ENCODE results near the gene DNMT3L.

DNMT3L gene

DNA sequence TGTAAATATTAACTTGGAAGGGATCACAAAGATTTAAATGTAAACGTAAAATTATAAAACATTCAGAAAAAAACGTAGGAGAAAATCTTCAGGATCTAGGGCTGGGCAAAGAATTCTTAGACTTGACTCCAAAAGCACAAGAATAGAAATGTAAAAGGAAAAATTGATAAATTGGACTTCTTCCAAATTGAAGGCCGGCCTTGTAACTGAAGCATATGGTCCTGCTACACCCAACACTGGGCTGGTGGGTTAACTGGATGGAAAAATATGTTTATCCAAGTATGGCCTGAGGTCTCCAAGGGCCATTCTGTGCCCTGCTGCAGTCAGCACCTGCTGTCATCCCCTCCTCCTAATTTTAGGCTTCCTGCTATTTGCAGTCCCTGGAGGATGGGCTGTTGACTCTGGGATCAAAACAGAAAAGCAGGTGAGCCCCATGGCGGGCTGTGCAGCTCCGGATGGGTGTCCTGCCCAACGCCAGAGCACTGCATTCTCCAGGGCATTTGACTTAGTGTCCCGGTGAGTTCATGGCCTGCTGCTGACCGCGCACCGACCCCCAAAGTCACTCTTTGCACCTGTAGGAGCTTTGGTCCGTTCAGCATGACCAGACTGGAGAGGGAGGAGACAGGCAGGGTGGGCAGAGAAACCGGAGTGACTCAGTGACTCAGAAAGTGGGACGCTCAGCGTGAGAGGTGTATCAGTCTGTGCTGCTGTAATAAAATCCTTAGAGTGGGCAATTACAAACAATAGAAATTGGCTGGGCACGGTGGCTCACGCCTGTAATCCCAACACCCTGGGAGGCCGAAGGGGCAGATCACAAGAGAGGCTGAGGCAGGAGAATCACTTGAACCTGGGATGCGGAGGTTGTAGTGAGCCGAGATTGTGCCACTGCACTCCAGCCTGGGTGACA lies 17.9 kb upstream of the DNMT3L start:
- DNase-seq (ENCODE audit: low read depth in 2 of 2, low spot score in 1 of 2), result no peak

DNA sequence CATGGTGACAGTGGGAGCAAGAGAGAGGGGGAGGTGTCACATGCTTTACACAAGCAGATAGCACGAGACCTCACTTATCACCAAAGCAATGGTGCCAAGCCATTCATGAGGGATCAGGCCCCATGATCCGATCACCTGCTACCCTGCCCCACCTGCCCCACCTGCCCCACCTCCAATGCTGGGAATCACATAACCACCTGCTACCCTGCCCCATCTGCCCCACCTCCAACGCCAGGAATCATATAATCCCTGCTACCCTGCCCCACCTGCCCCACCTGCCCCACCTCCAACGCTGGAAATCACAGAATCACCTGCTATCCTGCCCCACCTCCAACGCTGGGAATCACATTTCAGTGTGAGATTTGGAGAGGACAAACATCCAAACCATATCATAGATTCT lies 13.3 kb upstream of the DNMT3L start:
- no peak for DNase-seq (ENCODE audit: low read depth in 2 of 2, low spot score in 1 of 2)

DNA sequence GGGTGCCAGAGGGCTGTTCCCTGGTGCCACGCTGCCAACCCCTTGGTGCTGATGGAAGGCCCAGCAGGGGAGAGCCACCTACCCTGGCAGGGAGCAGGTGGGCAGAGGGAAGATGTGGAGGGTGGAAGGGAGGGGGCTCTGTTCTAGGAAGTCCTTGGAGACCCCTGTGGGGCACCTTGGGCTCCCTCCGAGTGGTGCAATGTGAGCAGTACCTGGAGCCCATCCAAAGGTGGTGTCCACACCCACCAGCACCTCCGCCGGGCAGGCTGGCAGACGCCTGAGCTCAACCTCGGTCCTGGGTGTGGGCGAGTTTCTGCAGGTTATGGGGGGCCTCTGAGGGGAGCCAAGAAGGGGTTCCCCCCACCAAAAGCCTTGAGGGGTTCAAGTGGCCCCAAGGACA lies 11.3 kb upstream of the DNMT3L start:
- no peak for DNase-seq (ENCODE audit: low read depth in 2 of 2, low spot score in 1 of 2)

DNA sequence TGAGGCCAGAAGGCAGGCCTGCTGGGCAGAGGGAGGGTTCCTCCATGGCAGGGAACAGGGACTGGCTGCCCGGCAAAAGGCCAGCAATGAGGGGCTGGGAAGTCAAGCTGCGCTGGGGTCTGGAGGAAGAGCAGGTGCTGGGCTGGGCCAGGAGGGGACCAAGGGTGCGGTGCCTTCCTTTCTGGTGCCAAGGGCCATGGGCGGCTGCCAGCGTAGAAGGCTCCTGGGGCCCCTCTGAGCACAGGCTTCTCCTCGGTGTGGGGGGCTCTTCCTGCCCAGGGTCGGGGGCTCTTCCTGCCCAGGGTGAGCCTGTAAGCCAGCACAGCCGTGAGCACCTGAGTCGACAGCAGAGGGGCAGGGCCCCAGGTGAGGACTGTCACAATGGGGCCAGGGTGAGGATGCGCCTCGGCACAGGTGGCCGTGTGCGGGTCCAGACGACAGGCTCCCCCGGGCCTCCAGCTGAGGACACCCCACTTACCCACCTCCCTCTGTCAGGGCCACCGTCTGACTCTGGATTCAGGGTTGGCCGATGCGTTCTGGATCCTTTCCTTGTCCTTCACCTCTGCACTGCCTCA lies 10.7 kb upstream of the DNMT3L start:
- DNase-seq (ENCODE audit: low read depth in 2 of 2, low spot score in 1 of 2), result no peak

DNA sequence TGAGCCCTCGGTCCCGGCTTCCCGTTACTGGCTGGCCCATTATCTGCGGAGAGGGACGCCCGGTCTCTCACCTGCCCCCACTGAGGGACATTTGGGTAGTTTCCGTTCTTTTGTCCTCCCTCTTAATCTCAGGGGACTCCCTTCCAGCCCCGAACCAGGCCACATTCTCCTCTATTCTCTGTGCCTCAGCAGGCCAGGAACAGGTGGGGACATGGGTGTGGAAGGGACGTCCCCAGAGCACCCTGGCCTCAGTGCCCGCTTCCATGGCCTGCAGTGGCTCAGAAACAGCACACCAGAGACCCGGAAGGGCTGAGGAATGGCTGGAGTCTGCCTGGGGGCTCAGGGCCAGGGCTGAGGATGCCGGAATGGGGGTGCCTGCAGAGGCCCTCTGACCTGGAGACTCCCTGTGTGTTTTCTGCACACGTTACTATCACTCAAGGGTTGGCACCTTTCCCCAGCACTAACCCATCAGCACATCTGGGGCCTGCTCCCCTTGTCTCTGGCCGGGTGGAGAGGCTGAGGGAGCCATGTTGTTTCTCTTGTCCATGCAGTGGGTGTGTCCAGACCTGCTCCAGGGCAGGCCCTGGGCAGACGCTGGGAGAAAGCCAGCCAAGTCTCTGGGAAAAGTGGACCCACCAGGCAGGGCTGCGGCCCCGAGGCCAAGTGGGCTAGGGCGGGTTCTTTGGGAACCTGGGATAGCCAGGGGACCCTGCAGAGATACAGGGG lies 10.0 kb upstream of the DNMT3L start:
- no peak for DNase-seq (ENCODE audit: low read depth in 2 of 2, low spot score in 1 of 2)

- no peak for DNase-seq (ENCODE audit: low read depth in 2 of 2, low spot score in 1 of 2)
Measured at GRCh38 chr21:44269090-44269489, 7.4 kb upstream of the DNMT3L start.

DNA sequence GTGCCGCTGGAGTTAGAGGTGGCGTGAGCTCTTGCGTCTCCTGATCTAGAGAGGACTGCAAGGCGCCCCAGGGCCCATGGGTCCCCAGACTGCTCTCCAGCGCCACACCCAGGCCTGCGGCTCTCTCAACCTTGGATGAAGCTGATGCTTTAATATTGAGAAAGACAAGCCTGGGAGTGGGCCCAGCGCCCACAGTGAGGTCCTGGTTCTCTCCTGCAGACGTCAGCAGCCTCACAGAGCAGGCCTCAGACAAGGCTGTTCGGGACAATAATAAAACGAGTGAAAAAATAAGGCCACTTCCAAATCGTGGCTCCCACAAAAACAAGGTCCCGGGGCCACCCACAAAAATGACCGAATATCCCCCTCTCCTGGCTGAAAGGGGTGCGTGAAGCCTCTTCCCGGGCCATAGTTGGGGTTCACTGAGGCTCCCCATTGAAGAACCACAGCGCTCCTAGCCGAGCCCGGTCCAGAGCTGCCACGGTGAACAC lies 6.0 kb upstream of the DNMT3L start:
- no peak for DNase-seq (ENCODE audit: low read depth in 2 of 2, low spot score in 1 of 2)

GRCh38 chr21:44265734-44266270 lies 4.1 kb upstream of the DNMT3L start:
- DNase-seq (ENCODE audit: low read depth in 2 of 2, low spot score in 1 of 2), result no peak

DNA sequence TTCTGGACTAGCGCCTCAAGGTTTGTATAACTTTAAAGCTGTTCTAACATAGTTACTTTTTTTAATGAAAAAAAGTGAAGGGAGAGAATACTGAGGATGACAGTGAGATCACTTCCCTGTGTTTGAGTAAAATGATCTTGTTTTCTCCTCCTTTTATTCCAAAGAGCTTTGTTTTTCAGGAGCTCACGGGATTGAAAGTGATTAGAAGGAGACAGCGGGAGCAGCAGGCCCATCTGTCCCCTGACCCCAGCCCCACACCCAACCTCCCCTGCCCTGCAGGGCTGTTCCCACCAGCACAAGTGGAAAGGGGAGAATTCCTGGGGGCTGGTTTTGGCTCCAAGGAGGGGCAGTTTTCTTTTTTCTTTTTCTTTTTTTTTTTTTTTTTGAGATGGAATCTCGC lies 2.1 kb upstream of the DNMT3L start:
- DNase-seq (ENCODE audit: low read depth in 2 of 2, low spot score in 1 of 2), result no peak

GRCh38 chr21:44263221-44263760 lies 1.6 kb upstream of the DNMT3L start:
- DNase-seq (ENCODE audit: low read depth in 2 of 2, low spot score in 1 of 2), result no peak

- no peak for DNase-seq (ENCODE audit: low read depth in 2 of 2, low spot score in 1 of 2)
Measured at GRCh38 chr21:44262338-44263056, 800 bp upstream of the DNMT3L start.

GRCh38 chr21:44260791-44261631 lies 686 bp downstream of the DNMT3L start:
- DNase-seq (ENCODE audit: low read depth in 2 of 2, low spot score in 1 of 2), result no peak

DNA sequence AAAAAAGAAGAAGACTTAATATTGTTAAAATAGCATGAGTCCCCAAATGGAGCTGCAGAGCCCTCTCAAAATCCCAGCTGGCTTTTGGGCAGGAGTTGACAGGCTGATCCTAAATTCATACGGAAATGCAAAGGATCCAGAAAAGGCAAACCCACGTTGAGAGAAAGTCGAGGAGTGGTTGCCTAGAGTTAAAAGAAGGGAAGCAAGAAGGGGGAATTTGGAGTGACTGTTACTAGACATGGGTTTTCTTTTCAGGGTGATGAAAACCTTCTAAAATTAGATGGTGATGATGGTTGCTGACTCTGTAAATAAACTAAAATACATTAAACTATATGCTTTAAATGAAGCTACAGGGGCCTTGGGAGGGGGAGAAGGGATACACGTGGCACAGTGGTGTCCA lies 1.6 kb downstream of the DNMT3L start:
- DNase-seq (ENCODE audit: low read depth in 2 of 2, low spot score in 1 of 2), result no peak

DNA sequence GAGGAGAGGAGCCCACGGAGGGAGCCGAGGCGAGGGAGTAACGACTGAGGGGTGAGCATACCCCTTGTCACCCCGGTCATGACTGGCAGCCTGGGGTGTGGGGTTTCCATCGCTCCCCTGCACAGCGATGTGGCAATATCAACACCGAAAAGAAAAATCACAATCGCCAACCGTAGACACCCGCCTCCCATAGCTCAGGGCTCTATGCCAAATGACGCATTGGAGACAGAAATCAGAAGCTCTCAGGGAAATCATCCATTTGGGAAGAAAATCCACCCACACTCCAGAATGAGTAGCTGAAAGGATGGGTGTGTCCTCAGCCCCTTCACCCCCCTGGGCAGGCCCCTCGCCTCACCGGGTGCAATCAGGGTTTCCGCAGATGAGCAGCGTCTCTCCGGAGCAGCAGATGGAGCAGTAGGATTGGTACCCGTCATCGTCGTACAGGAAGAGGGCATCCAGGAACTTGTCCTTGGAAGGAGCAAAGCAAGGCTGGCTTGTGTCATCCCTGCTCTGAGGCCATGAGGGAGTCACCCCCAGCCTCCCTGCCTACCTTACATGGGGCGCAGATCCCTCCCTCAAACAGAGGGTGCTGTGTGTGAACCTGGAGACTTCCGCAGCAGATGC lies 2.5 kb downstream of the DNMT3L start:
- DNase-seq (ENCODE audit: low read depth in 2 of 2, low spot score in 1 of 2), result no peak

GRCh38 chr21:44258056-44258725 lies 3.5 kb downstream of the DNMT3L start:
- DNase-seq (ENCODE audit: low read depth in 2 of 2, low spot score in 1 of 2), result no peak

DNA sequence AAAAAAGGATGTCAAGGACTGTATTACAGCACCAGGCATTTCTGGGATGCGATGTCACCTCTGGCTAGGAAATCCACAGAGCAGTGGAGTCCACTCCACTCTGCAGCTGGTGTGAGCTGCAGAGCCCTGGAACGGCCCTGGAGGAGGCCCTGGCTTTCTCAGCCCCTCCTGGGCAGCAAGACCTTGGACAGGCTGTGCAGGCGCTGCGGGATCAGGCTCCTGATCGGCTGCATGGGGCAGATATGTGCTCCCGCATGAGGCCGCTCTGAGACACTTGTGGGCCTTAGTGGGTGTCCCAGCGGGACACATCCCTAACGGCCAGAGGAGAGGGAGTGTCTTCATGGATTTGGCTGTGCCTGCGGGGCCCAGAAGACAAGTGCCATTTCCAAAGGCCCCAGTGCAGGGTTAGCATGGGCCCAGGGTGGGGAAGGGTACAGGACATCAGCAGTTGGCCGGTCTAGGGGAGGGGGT lies 6.2 kb downstream of the DNMT3L start:
- DNase-seq (ENCODE audit: low read depth in 2 of 2, low spot score in 1 of 2), result no peak

DNA sequence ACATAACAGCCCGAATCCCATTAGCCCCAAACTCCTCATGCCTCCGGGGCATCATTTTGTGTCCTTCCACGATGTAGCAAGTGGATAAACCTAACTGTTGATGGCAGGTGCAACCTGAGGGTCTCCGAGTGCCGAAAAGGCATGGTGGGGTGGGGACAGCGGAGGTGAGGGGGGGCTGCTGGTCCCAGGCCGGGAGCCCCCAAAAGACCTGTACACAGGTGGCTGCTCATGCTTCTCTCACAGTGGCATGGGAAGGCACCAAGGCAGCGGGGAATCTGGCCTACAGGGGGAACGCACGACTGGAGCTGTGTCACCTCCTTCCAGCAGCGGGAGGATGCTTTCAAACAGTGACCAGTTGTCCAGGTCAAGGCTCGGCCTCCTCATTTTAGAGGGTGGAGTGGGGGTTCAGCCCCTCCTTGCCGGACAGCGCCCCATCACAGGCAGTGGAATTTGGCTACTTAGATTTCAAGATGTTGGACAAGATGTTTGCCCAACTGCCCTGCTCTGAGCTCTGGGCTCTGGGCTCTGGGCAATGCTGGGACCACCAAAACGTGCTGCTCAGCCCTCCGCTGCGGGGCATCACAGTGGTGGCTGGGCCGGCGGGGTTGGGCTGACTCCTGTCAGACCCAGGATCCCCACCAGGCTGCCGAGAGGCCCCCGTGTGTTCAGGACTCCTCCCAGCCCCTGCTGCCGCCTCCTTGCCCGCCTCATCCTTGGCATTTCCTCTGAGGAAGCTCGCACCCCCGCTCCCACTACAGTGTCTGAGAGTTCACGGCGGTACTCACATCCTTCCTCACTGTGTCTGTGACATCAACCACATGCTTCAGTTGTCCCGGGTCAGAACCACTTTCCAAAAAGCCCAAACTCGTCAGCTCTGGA lies 7.6 kb downstream of the DNMT3L start:
- DNase-seq (ENCODE audit: low read depth in 2 of 2, low spot score in 1 of 2), result no peak

All from stimulated activated CD8-positive, alpha-beta memory T cell treated with anti-CD3 and anti-CD28 coated beads, Interleukin-4, amount 100 ng/mL, for 4 hours (primary cell).